ENCODE measurements around the gene INTS12. TPM values are rescaled to one million over a fixed set of nuclear protein-coding genes. Genes with fewer than 3 reads are reported as not detected.

Gene INTS12
- total and polyA plus RNA-seq, 2 of the 8 experiments (the other 6 are each of a cell fraction or from before 2014, with no cell fraction given), result 12.3 to 14.1 TPM

- TF ChIP-seq ATF3 (IDR thresholded peaks at IDR 0.05; ENCODE audit: insufficient read depth, low read depth, low read length) (no peak), JUND (IDR thresholded peaks at IDR 0.05; ENCODE audit: low read length) (no peak), SIRT6 (IDR thresholded peaks at IDR 0.05; ENCODE audit: low read length) (no peak), POLR2AphosphoS5 (IDR thresholded peaks at IDR 0.05; ENCODE audit: low read depth, low read length) (no peak), CTCF (IDR thresholded peaks at IDR 0.05; ENCODE audit: control extremely low read depth in 1 of 3, insufficient read depth in 1 of 3, low read depth in 1 of 3, low read length in 3 of 3) (peak in 2 of 3 experiments; percentile 37 to 41; a peak in 2 of 4 replicates), TBP (IDR thresholded peaks at IDR 0.05; ENCODE audit: low read depth, low read length) (no peak), SP4 (IDR thresholded peaks at IDR 0.05; ENCODE audit: low read length) (no peak)
Measured at GRCh38 chr4:105666693-105667092, 41.8 kb downstream of the INTS12 start (continued).
